ENCODE measurements around the gene ATP6V0E1.

The ATP6V0E1 gene

DNA sequence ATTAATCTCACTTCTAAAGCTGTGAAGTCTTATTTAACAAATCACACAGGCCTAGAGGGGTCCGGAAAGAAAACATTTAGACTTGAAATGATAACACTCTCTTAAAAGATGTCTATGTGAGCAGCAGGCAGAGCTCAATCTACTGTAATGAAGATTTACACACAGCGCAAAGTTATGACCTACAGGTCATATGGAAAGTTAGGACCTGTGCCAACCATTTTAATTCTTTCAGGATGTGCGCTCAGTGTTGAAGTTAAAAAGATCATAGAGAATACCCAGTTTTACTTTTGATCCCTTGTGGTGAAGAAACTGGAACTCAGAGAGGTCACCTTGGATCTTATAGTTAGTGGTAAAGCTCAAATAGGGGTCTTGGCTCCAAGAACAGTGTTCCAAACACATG lies 69.5 kb downstream of the ATP6V0E1 start:
- no peaks in the 10 kb centered on the region for H4K20me1 ChIP-seq (ENCODE audit: insufficient read depth, low read length)
- TF ChIP-seq CTCF (IDR thresholded peaks at IDR 0.05; ENCODE audit: low read length): no peak
- TF ChIP-seq EZH2 (optimal IDR thresholded peaks at IDR 0.05; ENCODE audit: low read depth, low read length): no peak
- TF ChIP-seq EZH2phosphoT487 (IDR thresholded peaks at IDR 0.05; ENCODE audit: low read length): no peak
- no peak overlapping the region for H3K9ac ChIP-seq (ENCODE audit: low read length)
- no peak overlapping the region for H3K4me2 ChIP-seq (ENCODE audit: low read depth, low read length)
- no peak overlapping the region for H3K27ac ChIP-seq (ENCODE audit: low read length)
- H3K36me3 ChIP-seq (replicated peaks; ENCODE audit: insufficient read depth, low read length): no peaks in the 10 kb centered on the region
- H3K9me3 ChIP-seq (replicated peaks; ENCODE audit: insufficient read depth, low read length): no peaks in the 10 kb centered on the region
- H3K9me2 ChIP-seq (replicated peaks; ENCODE audit: insufficient read depth, low read length): no peaks in the 10 kb centered on the region
- no peak overlapping the region for H2AFZ ChIP-seq (ENCODE audit: low read length)
- H3K4me3 ChIP-seq (ENCODE audit: low read length): no peak overlapping the region
- H3K79me2 ChIP-seq (ENCODE audit: low read length): peaks cover 1% of the 10 kb centered on the region
- H3K4me1 ChIP-seq (ENCODE audit: low read length): peaks cover 8% of the 10 kb centered on the region
- no peak for DNase-seq
- H3F3A ChIP-seq (ENCODE audit: insufficient read depth, low read length): peaks cover 8% of the 10 kb centered on the region
- no peaks in the 10 kb centered on the region for H3K27me3 ChIP-seq (replicated peaks; ENCODE audit: insufficient read depth, low read length)

- H4K20me1 ChIP-seq (ENCODE audit: insufficient read depth, low read length): no peaks in the 10 kb centered on the region
- TF ChIP-seq EZH2 (optimal IDR thresholded peaks at IDR 0.05; ENCODE audit: low read depth, low read length): no peak
- no peak for TF ChIP-seq CTCF (IDR thresholded peaks at IDR 0.05; ENCODE audit: low read length)
- no peak for TF ChIP-seq EZH2phosphoT487 (IDR thresholded peaks at IDR 0.05; ENCODE audit: low read length)
- H3K27ac ChIP-seq (ENCODE audit: low read length): peak overlapping the region; percentile 9; the same call in 1 of the 2 replicates
- H3K4me1 ChIP-seq (ENCODE audit: low read length): peaks cover 11% of the 10 kb centered on the region
- H3K36me3 ChIP-seq (replicated peaks; ENCODE audit: insufficient read depth, low read length): no peaks in the 10 kb centered on the region
- no peak for DNase-seq
- no peaks in the 10 kb centered on the region for H3K9me2 ChIP-seq (replicated peaks; ENCODE audit: insufficient read depth, low read length)
- H3K9ac ChIP-seq (ENCODE audit: low read length): peak overlapping the region; percentile 39; the same call in 1 of the 2 replicates
- peak overlapping the region; percentile 95 for H3K4me2 ChIP-seq (ENCODE audit: low read depth, low read length)
- peaks cover 10% of the 10 kb centered on the region for H3F3A ChIP-seq (ENCODE audit: insufficient read depth, low read length)
- H3K9me3 ChIP-seq (replicated peaks; ENCODE audit: insufficient read depth, low read length): no peaks in the 10 kb centered on the region
- H3K27me3 ChIP-seq (replicated peaks; ENCODE audit: insufficient read depth, low read length): no peaks in the 10 kb centered on the region
- peak overlapping the region; percentile 75 for H3K4me3 ChIP-seq (ENCODE audit: low read length)
- H3K79me2 ChIP-seq (ENCODE audit: low read length): peaks cover 18% of the 10 kb centered on the region
- H2AFZ ChIP-seq (ENCODE audit: low read length): peak overlapping the region; percentile 92
Observed at GRCh38 chr5:173055042-173055721, 71.6 kb downstream of the ATP6V0E1 start.

- no peaks in the 10 kb centered on the region for H3K9me2 ChIP-seq (replicated peaks; ENCODE audit: insufficient read depth, low read length)
- peak overlapping the region; percentile 75 for H3K4me3 ChIP-seq (ENCODE audit: low read length)
- peaks cover 11% of the 10 kb centered on the region for H3K4me1 ChIP-seq (ENCODE audit: low read length)
- H3K4me2 ChIP-seq (ENCODE audit: low read depth, low read length): peak overlapping the region; percentile 95
- peak; percentile 28 for DNase-seq
- no peaks in the 10 kb centered on the region for H3K27me3 ChIP-seq (replicated peaks; ENCODE audit: insufficient read depth, low read length)
- H3K36me3 ChIP-seq (replicated peaks; ENCODE audit: insufficient read depth, low read length): no peaks in the 10 kb centered on the region
- peak overlapping the region; percentile 9; the same call in 1 of the 2 replicates for H3K27ac ChIP-seq (ENCODE audit: low read length)
- peak overlapping the region; percentile 92 for H2AFZ ChIP-seq (ENCODE audit: low read length)
- peaks cover 10% of the 10 kb centered on the region for H3F3A ChIP-seq (ENCODE audit: insufficient read depth, low read length)
- TF ChIP-seq EZH2 (optimal IDR thresholded peaks at IDR 0.05; ENCODE audit: low read depth, low read length) (no peak), CTCF (IDR thresholded peaks at IDR 0.05; ENCODE audit: low read length) (no peak), EZH2phosphoT487 (IDR thresholded peaks at IDR 0.05; ENCODE audit: low read length) (no peak)
- no peaks in the 10 kb centered on the region for H4K20me1 ChIP-seq (ENCODE audit: insufficient read depth, low read length)
- peaks cover 23% of the 10 kb centered on the region for H3K79me2 ChIP-seq (ENCODE audit: low read length)
- H3K9ac ChIP-seq (ENCODE audit: low read length): peak overlapping the region; percentile 39; the same call in 1 of the 2 replicates
- H3K9me3 ChIP-seq (replicated peaks; ENCODE audit: insufficient read depth, low read length): no peaks in the 10 kb centered on the region
Observed at GRCh38 chr5:173055722-173055982, 72.1 kb downstream of the ATP6V0E1 start.
